GM12875 (cell line): ENCODE data around the gene CDH11.

ENCODE experiments used
- H3K4me3 ChIP-seq: one replicate; pipeline ENCODE4 v1.5.1; 2011; ENCODE audit warnings: low read depth, low read length, control low read depth
- CTCF ChIP-seq: IDR thresholded peaks from 2 replicates; pipeline ENCODE4 v1.5.1; 2011; ENCODE audit warnings: low read depth, mild to moderate bottlenecking, control low read depth, inconsistent platforms, low read length, moderate library complexity, borderline replicate concordance; ENCODE audit not compliant: insufficient read depth

CDH11 gene

GRCh38 chr16:65126845-65127624 lies 5.2 kb upstream of the CDH11 start:
- TF ChIP-seq CTCF = peak; percentile 14; the same call in 1 of the 2 replicates
- no peak overlapping the region for H3K4me3 ChIP-seq

DNA sequence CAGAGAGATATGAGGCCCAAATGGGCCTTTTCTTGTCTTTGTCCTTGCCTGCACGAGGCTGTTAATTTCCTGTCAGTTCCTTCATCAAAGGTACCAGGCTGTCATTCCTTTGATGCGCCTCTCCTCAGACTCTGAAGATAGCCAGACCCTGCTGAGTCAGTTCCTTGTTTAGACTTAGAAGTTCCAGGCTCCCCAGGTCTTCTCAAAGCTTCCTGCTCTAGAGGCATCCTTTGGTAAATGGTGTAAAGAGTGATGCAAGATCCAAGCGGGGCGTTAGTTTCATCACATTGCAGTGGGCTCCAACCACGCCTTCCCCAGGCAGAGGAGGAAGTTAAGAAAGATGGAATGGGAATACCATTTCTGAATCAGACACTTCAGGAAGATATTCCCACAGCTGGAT lies 4.0 kb upstream of the CDH11 start:
- no peak for TF ChIP-seq CTCF
- H3K4me3 ChIP-seq = no peak overlapping the region

- TF ChIP-seq CTCF = no peak
- H3K4me3 ChIP-seq = no peak overlapping the region
Measured at GRCh38 chr16:65125322-65125721, 3.5 kb upstream of the CDH11 start.

GRCh38 chr16:65124596-65124995 lies 2.7 kb upstream of the CDH11 start:
- TF ChIP-seq CTCF = no peak
- H3K4me3 ChIP-seq = no peak overlapping the region

GRCh38 chr16:65124212-65124548 lies 2.3 kb upstream of the CDH11 start:
- no peak overlapping the region for H3K4me3 ChIP-seq
- no peak for TF ChIP-seq CTCF

GRCh38 chr16:65123396-65124211 lies 1.7 kb upstream of the CDH11 start:
- TF ChIP-seq CTCF = no peak
- no peak overlapping the region for H3K4me3 ChIP-seq
